ENCODE measurements around the gene TRPM8.

The TRPM8 gene

DNA sequence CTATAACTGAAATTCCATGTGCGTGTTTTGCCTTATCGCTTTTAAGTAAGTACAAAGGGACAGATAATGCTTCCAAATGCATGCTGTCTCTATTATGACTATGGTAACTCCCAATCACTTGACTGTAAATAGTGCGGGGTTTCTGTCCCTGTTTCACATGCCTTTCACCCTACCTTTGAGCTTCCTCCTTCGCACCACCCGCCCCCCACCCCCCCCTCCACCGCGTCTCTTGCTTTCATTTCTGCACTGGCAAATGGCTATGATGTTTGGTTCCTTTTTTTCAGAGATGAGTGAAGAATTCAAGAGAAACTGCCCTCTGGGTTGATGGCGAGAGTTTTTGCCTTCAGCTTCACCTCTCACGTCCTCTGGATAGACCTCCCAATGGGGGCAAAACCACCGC, 108.3 kb downstream of the TRPM8 start:
- H3K4me3 ChIP-seq (replicated peaks; ENCODE audit: insufficient read depth, low read length): peak overlapping the region; percentile 22; the same call in 1 of the 2 replicates
- peaks cover 12% of the 10 kb centered on the region for H3K27me3 ChIP-seq (ENCODE audit: insufficient read depth, poor library complexity, severe bottlenecking)
- TF ChIP-seq GABPA (IDR thresholded peaks at IDR 0.05; ENCODE audit: low read depth): no peak
- TF ChIP-seq, protein P1, sequence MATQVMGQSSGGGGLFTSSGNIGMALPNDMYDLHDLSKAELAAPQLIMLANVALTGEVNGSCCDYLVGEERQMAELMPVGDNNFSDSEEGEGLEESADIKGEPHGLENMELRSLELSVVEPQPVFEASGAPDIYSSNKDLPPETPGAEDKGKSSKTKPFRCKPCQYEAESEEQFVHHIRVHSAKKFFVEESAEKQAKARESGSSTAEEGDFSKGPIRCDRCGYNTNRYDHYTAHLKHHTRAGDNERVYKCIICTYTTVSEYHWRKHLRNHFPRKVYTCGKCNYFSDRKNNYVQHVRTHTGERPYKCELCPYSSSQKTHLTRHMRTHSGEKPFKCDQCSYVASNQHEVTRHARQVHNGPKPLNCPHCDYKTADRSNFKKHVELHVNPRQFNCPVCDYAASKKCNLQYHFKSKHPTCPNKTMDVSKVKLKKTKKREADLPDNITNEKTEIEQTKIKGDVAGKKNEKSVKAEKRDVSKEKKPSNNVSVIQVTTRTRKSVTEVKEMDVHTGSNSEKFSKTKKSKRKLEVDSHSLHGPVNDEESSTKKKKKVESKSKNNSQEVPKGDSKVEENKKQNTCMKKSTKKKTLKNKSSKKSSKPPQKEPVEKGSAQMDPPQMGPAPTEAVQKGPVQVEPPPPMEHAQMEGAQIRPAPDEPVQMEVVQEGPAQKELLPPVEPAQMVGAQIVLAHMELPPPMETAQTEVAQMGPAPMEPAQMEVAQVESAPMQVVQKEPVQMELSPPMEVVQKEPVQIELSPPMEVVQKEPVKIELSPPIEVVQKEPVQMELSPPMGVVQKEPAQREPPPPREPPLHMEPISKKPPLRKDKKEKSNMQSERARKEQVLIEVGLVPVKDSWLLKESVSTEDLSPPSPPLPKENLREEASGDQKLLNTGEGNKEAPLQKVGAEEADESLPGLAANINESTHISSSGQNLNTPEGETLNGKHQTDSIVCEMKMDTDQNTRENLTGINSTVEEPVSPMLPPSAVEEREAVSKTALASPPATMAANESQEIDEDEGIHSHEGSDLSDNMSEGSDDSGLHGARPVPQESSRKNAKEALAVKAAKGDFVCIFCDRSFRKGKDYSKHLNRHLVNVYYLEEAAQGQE (IDR thresholded peaks at IDR 0.05; ENCODE audit: insufficient replicate concordance, low read depth): no peak
- TF ChIP-seq, protein P2, sequence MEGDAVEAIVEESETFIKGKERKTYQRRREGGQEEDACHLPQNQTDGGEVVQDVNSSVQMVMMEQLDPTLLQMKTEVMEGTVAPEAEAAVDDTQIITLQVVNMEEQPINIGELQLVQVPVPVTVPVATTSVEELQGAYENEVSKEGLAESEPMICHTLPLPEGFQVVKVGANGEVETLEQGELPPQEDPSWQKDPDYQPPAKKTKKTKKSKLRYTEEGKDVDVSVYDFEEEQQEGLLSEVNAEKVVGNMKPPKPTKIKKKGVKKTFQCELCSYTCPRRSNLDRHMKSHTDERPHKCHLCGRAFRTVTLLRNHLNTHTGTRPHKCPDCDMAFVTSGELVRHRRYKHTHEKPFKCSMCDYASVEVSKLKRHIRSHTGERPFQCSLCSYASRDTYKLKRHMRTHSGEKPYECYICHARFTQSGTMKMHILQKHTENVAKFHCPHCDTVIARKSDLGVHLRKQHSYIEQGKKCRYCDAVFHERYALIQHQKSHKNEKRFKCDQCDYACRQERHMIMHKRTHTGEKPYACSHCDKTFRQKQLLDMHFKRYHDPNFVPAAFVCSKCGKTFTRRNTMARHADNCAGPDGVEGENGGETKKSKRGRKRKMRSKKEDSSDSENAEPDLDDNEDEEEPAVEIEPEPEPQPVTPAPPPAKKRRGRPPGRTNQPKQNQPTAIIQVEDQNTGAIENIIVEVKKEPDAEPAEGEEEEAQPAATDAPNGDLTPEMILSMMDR (IDR thresholded peaks at IDR 0.05; ENCODE audit: insufficient read depth, low read length): no peak
- TF ChIP-seq POLR2AphosphoS5 (IDR thresholded peaks at IDR 0.05; ENCODE audit: low read depth): no peak
- no peak for TF ChIP-seq SPI1 (IDR thresholded peaks at IDR 0.05; ENCODE audit: borderline replicate concordance, low read depth)
- no peak overlapping the region for H3K27ac ChIP-seq (replicated peaks)
- peak in 1 of 2 experiments; percentile 14 for DNase-seq (ENCODE audit: low read depth in 1 of 2, low spot score in 1 of 2)

DNA sequence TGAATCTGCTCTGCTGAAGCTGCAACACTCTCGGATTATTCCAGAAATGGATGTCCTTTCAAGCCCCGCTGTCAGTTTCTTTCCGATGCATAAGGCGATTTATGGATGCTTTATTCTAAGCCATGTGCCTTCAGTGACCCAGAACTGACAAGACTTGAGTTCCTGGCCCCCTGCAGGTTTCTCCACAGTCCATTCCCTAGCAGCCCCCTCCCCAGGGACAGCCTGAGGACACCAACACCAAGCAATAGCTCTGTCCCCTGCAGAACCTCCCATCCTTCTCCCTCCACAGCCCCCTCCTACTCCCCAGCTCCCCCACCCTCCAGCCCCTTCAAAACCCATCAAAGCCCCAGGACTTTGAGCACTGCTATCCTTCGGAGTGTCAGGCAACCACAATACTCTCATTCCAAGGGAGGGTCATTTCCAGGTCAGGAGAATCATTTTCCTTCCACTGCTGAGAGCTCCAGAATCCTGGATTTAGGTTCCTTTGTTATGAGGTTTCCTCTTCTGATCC, 108.8 kb downstream of the TRPM8 start:
- TF ChIP-seq POLR2AphosphoS5 (IDR thresholded peaks at IDR 0.05; ENCODE audit: low read depth): no peak
- TF ChIP-seq, protein P2 (IDR thresholded peaks at IDR 0.05; ENCODE audit: insufficient read depth, low read length): no peak
- TF ChIP-seq GABPA (IDR thresholded peaks at IDR 0.05; ENCODE audit: low read depth): no peak
- TF ChIP-seq, protein P1 (IDR thresholded peaks at IDR 0.05; ENCODE audit: insufficient replicate concordance, low read depth): no peak
- no peak for TF ChIP-seq SPI1 (IDR thresholded peaks at IDR 0.05; ENCODE audit: borderline replicate concordance, low read depth)
- peak overlapping the region; percentile 22; the same call in 1 of the 2 replicates for H3K4me3 ChIP-seq (replicated peaks; ENCODE audit: insufficient read depth, low read length)

DNA sequence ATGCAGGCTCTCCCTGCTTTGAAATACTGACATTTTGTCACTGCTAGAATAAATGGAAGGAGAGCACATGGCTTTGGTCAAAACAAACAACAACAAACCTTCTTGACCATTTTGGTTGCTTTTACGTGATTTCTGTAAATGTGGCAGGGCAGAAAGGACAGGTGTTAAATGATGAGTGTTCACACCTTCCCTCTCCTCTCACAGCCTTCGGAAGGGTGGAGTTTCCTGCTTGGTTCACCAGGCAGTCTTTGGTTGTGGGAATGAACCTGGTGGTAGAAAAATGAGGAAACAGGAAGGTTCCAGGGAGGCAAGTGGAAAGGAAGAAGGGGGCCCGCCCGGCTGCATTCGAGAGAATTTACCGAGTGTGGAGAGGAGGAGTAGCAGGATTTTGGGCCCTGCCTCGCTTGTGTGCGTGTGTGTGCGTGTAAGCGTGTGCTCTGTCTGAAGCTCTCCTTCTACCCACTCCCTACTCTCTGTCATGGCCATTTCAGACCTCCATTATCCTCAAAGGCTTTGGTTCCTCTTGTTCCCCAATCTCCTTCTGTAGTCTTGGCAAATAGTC, 109.6 kb downstream of the TRPM8 start:
- no peak for DNase-seq (ENCODE audit: low read depth in 1 of 2, low spot score in 1 of 2)
- Histone ChIP-seq H3K4me3 (replicated peaks; ENCODE audit: insufficient read depth, low read length) (no peak overlapping the region), H3K27me3 (ENCODE audit: insufficient read depth, poor library complexity, severe bottlenecking) (peaks cover 14% of the 10 kb centered on the region), H3K27ac (replicated peaks) (no peak overlapping the region)
- TF ChIP-seq, protein P2 (IDR thresholded peaks at IDR 0.05; ENCODE audit: insufficient read depth, low read length): no peak
- TF ChIP-seq POLR2AphosphoS5 (IDR thresholded peaks at IDR 0.05; ENCODE audit: low read depth) (no peak), GABPA (IDR thresholded peaks at IDR 0.05; ENCODE audit: low read depth) (no peak), SPI1 (IDR thresholded peaks at IDR 0.05; ENCODE audit: borderline replicate concordance, low read depth) (no peak)
- TF ChIP-seq, protein P1 (IDR thresholded peaks at IDR 0.05; ENCODE audit: insufficient replicate concordance, low read depth): no peak

More for the DNA sequence above, 108.8 kb downstream of the TRPM8 start:
- no peak for DNase-seq (ENCODE audit: low read depth in 1 of 2, low spot score in 1 of 2)
- Histone ChIP-seq H3K27me3 (ENCODE audit: insufficient read depth, poor library complexity, severe bottlenecking) (peaks cover 12% of the 10 kb centered on the region), H3K27ac (replicated peaks) (no peak overlapping the region)

Data from HL-60 (cell line).